Left ventricle myocardium inferior (tissue), 1 donor: Measurements from ENCODE around the gene PERCC1. TPM values are rescaled to one million over a fixed set of nuclear protein-coding genes. Genes with fewer than 3 reads are reported as not detected.
A peak's percentile ranks its signal among the peaks of the same experiment; 100 is the strongest.

ENCODE experiments used
- DNase-seq: peaks from one replicate; pipeline ENCODE4 v3.0.0-alpha.2; 2020
- H3K27ac ChIP-seq: fragments of 200-600 bp; replicated peaks from 2 replicates; pipeline ENCODE4 v1.8.0; 2021
- H3K27me3 ChIP-seq: fragments of 200-600 bp; 2 replicates; pipeline ENCODE4 v1.8.0; 2021; ENCODE audit warnings: low read depth
- H3K36me3 ChIP-seq: fragments of 200-600 bp; 2 replicates; pipeline ENCODE4 v1.8.0; 2021
- H3K4me1 ChIP-seq: fragments of 200-600 bp; 2 replicates; pipeline ENCODE4 v1.8.0; 2021
- H3K4me3 ChIP-seq: fragments of 200-600 bp; 2 replicates; pipeline ENCODE4 v1.8.0; 2021; ENCODE audit warnings: mild to moderate bottlenecking, moderate library complexity
- H3K9me3 ChIP-seq: fragments of 200-600 bp; replicated peaks from 2 replicates; pipeline ENCODE4 v1.8.0; 2021
- CTCF ChIP-seq: fragments of 200-600 bp; IDR thresholded peaks from 2 replicates; pipeline ENCODE4 v1.8.0; 2021; ENCODE audit warnings: antibody characterized with exemption, mild to moderate bottlenecking, borderline replicate concordance
- intact Hi-C: fragments of 100-400 bp; cut with micrococcal nuclease; formaldehyde crosslinking; loops from one replicate; pipeline ENCODE4 v1.11.0; 2022
- long read RNA-seq: library from polyadenylated mRNA; unstranded; transcript quantifications from one replicate; pipeline ENCODE4 v2.0.0, GENCODE V29; 2021
- total RNA-seq: library from RNA; stranded (reverse); fragmentation: NEBNext Ultra II Directional; extraction: Animal tissue kit (Norgen Biotek cat#: 25700); gene quantifications from one replicate; pipeline ENCODE4 v1.2.1, GENCODE V29; 2021
- donor health status: DM: no; HTN: yes; CAD: no; lungs with severe emphysema.

The PERCC1 gene
- not detected for total RNA-seq
- long read RNA-seq, result 0 reads

- Histone ChIP-seq H3K36me3 (no peaks in the 10 kb centered on the region), H3K4me3 (peak within 1 kb of the TSS; percentile 62), H3K27ac (peak within 1 kb of the TSS; percentile 75), H3K27me3 (no peaks in the 10 kb centered on the region), H3K4me1 (peaks cover 11% of the 10 kb centered on the region), H3K9me3 (no peaks in the 10 kb centered on the region)
- TF ChIP-seq CTCF, result no peak
- intact Hi-C loops, result no loop called here
- no peak for DNase-seq
Observed at GRCh38 chr16:1430759-1431496, at the start of gene PERCC1. TSS of gene PERCC1 (plus strand) at chr16:1431078. CDS start at chr16:1432594, 1,516 bp downstream.

GRCh38 chr16:1381612-1382406 lies 49.1 kb upstream of the PERCC1 start:
- DNase-seq, result no peak
- no peak for TF ChIP-seq CTCF
- Histone ChIP-seq H3K9me3 (no peaks in the 10 kb centered on the region), H3K27ac (no peak overlapping the region), H3K27me3 (no peaks in the 10 kb centered on the region), H3K4me3 (no peak overlapping the region), H3K36me3 (peaks cover 30% of the 10 kb centered on the region), H3K4me1 (peaks cover 20% of the 10 kb centered on the region)
- intact Hi-C loops, result no loop called here

GRCh38 chr16:1383556-1383955 lies 47.3 kb upstream of the PERCC1 start:
- Histone ChIP-seq H3K4me3 (no peak overlapping the region), H3K27ac (no peak overlapping the region), H3K27me3 (no peaks in the 10 kb centered on the region), H3K36me3 (peaks cover 37% of the 10 kb centered on the region), H3K4me1 (peaks cover 9% of the 10 kb centered on the region), H3K9me3 (no peaks in the 10 kb centered on the region)
- no peak for TF ChIP-seq CTCF
- intact Hi-C loops, result no loop called here
- DNase-seq, result no peak

GRCh38 chr16:1385232-1385631 lies 45.6 kb upstream of the PERCC1 start:
- Histone ChIP-seq H3K9me3 (no peaks in the 10 kb centered on the region), H3K27ac (no peak overlapping the region), H3K36me3 (peaks cover 54% of the 10 kb centered on the region), H3K4me3 (no peak overlapping the region), H3K4me1 (no peaks in the 10 kb centered on the region), H3K27me3 (no peaks in the 10 kb centered on the region)
- no peak for DNase-seq
- no peak for TF ChIP-seq CTCF
- intact Hi-C loops, result no loop called here

GRCh38 chr16:1387331-1387730 lies 43.5 kb upstream of the PERCC1 start:
- Histone ChIP-seq H3K9me3 (no peaks in the 10 kb centered on the region), H3K27ac (no peak overlapping the region), H3K4me3 (no peak overlapping the region), H3K4me1 (no peaks in the 10 kb centered on the region), H3K36me3 (peaks cover 64% of the 10 kb centered on the region), H3K27me3 (no peaks in the 10 kb centered on the region)
- intact Hi-C loops, result no loop called here
- TF ChIP-seq CTCF, result no peak
- DNase-seq, result no peak
